CD4-positive, alpha-beta T cell treated with Interferon gamma for 1 hour (primary cell): ENCODE measurements around the gene IKZF3.
"Not testable (repeated sequence)": the region's sequence is repeated elsewhere in the genome, so short reads cannot be mapped to it uniquely, and the experiment has no call there.

Experiments used
- DNase-seq: peaks from one replicate; pipeline ENCODE4 v3.0.0-alpha.2; 2020

The IKZF3 gene

DNA sequence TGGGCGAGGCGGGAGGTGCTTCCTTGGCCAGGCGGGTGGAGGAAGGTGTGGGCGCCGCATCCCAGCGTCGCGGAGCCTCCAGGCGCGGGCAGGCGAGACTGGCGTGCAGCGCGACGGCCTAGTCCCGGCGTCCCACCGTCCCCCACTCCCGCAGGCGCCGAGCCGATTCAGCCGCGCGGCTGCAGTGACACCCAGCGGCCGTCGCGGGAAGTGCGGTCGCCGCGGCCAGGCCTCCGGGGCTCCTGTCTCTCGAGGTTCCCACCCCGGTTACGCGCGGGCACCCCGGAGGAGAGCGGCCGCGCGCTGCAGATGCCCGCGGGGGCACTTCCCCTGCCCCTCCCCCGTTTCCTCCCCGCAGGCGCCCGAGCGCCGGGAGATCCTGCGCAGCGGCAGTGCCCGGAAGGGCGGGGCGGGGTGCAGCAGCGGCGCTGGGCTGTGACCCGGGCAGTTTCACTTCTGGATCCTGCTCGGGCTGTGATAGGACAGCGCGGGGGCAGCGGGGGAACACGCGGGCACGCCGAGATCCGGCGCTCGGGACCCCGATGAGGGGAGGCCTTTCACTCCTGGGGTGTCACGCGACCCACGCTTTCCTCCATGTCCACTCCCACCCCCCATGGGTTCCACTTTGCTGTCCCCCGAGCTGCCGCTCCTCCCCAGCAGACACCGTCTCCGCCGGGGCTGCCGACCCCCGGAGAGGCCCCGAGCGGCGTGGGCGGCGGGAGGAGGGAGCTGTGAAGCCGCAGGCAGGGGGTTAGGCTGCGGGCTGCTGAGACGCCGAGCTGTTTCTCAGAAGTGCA lies 109.8 kb downstream of the IKZF3 start:
- DNase-seq: peak; percentile 99

DNA sequence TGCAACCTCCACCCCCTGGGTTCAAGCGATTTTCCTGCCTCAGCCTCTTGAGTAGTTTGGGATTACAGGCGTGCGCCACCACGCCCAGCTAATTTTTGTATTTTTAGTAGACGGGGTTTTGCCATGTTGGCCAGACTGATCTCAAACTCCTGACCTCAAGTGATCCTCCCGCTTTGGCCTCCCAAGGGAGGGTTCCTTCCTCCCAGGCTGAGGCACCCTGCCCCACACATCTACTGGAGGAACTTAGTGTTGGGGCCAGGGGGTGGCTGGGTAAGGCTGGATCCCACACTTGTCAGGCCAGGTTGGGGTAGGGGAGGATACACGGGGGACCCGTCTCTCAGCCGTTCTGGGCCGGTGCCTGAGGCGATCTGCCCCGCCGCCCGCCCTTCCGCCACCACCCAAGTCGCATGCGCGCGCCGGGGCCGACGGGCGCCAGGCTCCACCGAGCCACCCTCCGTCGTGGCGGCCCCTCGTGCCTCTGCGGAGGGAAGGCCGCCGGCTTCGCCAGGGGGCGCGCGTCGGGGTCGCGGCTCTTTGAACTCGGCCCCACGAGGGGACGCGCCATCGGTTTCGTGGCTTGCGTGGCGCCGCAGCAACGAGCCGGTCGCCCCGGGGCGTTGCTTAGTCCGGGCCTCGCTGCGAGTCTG lies 110.5 kb downstream of the IKZF3 start:
- peak; percentile 79 for DNase-seq

DNA sequence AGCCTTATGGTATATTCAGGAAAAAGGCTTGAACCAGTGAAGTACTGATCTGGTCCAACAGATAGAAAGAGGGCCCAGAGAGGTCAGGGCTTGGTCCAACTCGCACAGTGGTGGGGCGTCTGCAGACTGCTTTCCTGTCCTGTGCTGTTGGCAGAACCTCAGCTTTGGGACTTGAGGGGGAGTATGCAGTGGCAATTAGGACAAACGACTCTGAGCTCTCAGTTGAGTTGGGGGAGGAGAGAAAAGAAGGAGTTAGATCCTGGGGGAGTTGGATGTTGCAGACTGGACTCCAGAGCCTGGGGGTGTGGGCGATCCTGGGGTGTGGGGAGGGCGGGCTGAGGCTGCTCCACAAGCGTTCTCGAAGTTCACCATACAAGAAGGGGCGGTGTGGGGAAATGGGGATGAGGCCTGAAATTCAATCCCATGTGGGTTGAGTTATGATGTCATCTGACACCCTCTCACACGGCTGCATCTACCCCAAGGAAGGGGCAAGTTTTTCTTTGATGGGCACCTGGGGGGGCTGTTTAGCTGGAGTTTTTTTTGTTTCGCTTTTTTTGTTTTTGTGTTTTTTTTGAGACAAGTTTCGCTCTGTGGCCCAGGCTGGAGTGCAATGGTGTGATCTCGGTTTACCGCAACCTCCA lies 111.8 kb downstream of the IKZF3 start:
- no peak for DNase-seq

DNA sequence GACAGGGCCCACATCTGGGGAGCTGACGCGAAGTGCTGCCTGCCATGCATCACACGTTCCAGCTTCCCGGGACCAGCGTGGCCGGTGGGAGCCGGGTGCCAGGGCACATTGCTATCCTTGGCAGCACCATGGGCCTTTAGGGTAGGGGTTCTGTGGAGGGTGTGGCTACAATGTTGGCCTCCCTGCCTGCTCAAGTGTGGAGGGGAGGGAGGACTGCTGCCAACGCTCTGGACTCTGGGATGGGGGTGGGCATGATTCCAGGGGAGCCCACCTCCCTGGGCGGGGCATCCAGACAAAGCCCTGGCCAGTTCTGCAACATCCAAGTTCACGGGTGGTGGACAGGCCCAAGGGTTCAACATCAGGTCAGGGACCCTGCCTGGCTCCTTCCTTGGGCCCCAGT lies 112.5 kb downstream of the IKZF3 start:
- DNase-seq: no peak

DNA sequence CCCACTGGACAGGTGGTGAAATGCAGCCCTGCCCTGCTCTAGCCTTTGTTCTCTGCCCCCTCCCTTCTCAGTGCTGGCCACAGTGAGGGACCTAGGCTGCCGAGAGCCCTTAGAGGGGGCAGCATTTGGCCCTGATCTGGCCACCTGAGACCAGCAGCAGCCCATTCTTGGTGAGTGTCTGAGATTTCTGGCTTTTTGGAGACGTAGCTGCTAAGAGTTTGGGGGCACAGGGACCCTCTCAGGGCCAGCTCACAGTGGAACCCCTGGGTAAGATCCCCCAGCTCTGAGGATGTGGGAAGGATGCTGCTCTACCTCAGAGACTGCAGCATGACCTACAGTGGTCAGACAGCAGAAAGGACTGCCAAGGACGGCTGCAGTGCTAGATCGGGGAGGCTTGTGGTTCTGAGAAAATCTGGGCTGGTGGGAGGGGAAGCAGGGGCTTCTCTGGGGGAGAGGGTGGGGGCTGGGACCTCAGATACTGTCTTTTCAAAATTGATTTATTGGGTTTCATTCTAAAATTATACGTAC lies 113.0 kb downstream of the IKZF3 start:
- no peak for DNase-seq

DNA sequence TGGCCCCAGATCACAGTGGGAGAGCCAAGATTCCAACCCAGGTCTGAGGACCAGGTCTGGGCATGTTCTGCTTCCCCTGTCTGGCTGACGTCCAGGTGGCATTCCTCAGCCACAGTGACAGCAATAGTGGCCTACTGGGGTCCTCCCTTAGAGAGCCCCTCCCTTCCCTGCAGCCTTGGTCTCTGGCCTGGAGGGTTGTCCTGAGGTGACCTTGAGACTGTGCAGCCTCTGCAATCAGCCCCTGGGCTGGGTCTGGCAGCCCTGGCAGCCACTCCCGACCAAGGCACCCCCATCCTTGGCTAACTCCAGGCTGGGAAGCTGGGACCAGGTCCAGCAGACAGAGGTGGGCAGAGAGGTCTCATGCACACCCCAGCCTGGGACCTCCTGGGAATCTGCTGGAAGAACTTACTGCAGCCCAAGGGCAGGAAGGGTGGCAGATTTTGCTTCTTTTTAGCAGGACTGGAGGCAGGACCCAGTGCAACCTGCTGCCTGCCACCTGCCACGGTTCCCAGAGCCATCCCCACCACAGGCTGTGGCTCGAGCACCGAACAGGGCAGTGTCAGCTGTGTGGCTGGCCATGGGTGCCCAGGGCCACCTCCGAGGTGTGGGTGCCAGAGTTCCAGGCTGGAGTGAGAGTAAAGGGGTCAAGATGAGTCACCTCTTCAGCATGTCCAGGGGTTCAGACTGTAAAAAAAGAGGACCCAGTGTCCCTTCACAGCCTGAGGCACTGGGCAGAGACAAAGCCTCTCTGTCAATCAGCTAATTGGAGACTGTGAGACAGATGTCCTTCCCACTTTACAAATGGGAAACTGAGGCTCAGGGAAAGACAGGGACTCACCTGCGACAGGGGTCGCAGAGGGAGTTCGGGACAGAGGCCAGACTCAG lies 113.7 kb downstream of the IKZF3 start:
- DNase-seq: no peak

DNA sequence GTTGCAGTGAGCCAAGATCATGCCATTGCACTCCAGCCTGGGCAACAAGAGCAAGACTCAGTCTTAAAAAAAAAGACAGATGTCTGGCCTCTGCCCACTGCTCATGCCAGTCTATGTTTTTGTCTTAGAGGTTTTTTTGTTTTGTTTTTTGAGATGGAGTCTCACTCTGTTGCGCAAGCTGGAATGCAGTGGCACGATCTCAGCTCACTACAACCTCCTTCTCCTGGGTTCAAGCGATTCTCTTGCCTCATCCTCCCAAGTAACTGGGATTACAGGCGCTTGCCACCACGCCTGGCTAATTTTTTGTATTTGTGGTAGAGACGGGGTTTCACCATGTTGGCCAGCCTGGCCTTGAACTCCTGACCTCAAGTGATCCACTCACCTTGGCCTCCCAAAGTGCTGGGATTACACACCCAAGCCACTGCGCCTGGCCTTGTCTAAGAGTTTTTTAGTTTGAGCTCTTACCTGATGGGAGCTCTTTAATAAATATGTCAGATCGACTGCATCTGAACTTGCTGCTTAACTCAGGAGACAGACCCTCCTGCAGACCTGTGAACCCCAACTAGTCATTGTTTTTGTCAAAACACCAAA lies 115.6 kb downstream of the IKZF3 start:
- not testable (repeated sequence) for DNase-seq

DNA sequence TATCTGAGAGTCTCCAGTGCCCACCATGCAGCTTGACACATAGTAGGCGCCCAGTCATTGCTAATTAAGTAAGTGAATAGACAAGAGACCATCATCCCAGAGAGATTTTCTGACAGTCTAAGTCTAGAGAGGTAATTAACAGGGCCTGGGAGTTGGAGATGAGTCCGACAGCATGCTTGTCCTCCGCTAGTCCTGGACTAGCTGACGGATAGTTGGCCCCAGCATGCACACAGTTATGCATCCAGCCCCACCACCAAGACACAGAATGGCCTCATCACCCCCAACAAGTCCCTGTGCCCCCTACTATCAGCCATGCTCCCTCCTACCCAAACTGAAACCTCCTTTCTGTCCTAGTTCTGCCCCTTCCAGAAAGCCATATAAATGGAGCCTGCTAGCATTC lies 116.4 kb downstream of the IKZF3 start:
- DNase-seq: no peak

DNA sequence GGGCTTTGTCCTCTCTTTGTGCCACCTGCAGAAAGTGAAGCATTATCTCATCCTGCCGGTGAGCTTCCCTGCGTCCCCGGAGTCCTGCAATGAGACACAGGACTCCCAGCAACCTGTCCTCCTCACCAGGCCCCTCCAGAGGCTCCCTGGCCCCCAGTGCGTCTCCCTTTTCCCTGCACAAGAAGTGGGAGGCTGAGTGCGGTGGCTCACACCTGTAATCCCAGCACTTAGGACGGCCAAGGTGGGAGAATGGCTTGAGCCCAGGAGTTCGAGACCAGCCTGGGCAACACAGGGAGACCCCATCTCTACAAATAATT lies 118.0 kb downstream of the IKZF3 start:
- no peak for DNase-seq

DNA sequence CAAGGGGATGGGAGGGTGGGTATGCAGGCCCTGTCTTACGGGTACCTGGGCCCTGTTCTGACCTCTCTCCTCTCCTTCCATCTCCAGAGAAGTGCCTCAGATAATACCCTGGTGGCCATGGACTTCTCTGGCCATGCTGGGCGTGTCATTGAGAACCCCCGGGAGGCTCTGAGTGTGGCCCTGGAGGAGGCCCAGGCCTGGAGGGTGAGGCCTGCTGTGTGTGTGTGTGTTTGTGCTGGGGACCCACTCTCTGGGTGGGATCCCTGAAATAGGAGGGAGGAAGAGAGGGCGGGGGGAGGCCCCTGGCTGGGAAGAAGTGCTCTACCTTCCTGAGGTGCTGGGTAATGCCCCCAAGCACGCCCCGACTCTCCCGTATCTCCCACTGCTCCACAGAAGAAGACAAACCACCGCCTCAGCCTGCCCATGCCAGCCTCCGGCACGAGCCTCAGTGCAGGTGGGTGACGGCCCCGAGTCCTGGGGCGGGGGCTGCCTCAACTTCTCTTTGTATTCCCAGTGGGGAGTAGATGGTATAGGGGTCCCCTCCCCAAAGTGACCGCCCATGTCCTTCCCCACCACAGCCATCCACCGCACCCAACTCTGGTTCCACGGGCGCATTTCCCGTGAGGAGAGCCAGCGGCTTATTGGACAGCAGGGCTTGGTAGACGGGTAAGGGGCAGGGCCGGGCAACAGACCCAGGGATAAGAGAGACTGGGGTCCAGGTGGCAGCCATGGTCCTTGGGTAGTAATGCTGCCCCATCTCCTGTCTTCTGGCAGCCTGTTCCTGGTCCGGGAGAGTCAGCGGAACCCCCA lies 118.6 kb downstream of the IKZF3 start:
- DNase-seq: no peak

DNA sequence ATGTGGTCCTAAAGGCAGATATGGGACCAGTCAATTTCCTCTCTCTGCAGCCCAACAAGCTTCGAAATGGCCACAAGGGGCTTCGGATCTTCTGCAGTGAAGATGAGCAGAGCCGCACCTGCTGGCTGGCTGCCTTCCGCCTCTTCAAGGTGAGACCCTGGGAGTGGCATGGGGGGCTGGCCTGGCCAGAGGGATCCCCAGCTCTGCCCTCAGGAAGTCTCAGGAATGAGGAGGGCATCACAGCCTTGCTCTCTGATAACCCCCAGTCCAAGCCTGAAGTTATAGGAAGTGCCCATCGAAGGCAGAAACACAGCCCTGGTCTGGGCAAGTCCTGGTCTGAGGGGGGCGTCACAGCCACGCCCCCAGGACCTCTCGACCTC lies 119.3 kb downstream of the IKZF3 start:
- DNase-seq: no peak

DNA sequence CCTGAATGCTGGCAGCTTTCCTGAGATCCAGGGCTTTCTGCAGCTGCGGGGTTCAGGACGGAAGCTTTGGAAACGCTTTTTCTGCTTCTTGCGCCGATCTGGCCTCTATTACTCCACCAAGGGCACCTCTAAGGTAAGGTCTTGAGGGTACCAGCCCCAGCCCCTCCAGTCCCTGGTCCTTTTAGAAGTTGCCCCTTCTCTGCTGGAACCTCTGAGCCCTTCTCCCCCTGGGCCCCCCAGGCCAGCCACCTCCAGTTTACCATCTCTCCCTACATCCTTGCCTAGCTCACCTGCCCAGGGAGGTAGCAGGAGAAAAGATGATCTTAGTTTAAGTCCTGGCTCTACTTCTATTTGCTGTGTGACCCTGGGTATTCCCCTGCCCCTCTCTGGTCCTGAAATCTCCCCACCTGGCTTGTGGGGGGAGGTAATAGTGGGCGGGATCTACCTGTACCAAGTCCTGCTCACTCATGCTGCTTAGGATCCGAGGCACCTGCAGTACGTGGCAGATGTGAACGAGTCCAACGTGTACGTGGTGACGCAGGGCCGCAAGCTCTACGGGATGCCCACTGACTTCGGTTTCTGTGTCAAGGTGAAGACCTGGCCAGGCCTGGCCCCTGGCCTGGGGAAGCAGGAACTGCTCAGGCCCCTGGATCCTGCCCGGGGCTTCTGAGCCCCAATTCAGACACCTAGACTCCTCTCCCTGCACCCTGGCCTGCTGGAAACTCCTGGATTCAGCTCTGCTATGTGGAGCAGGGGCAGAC lies 119.9 kb downstream of the IKZF3 start:
- no peak for DNase-seq

DNA sequence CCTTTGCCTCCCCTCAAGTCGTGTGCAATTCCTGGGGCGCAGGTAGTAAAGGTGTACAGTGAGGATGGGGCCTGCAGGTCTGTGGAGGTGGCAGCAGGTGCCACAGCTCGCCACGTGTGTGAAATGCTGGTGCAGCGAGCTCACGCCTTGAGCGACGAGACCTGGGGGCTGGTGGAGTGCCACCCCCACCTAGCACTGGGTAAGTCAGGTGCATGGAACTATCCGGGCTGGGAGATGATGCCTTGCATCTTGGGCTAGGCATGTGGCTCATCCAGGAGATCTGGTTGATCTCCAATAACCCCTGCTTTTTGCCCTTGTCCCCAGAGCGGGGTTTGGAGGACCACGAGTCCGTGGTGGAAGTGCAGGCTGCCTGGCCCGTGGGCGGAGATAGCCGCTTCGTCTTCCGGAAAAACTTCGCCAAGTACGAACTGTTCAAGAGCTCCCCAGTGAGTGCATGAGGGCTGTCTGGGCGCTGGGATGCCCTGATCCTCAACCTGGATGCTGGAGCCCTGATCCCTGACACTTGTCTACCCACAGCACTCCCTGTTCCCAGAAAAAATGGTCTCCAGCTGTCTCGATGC lies 121.2 kb downstream of the IKZF3 start:
- no peak for DNase-seq

DNA sequence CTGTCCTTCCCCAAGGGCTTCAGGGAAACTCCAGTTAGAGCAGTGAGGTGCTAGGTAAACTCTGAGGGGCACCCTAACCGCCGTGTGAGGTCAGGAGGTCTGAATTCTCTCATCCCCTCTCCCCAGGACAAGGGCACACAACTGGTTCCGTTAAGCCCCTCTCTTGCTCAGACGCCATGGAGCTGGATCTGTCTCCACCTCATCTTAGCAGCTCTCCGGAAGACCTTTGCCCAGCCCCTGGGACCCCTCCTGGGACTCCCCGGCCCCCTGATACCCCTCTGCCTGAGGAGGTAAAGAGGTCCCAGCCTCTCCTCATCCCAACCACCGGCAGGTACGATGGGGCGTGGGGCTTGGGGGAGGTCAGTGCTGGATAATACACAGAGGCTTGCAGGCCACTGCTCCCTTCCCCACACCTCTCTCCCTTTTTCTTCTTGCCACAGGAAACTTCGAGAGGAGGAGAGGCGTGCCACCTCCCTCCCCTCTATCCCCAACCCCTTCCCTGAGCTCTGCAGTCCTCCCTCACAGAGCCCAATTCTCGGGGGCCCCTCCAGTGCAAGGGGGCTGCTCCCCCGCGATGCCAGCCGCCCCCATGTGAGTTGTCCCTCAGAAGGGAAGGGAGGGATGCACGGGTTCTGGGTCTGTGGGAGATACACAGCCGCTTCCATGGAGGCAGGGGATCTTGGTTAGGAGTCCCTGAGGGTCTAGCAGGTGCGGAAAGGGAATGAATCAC lies 121.8 kb downstream of the IKZF3 start:
- DNase-seq: no peak

DNA sequence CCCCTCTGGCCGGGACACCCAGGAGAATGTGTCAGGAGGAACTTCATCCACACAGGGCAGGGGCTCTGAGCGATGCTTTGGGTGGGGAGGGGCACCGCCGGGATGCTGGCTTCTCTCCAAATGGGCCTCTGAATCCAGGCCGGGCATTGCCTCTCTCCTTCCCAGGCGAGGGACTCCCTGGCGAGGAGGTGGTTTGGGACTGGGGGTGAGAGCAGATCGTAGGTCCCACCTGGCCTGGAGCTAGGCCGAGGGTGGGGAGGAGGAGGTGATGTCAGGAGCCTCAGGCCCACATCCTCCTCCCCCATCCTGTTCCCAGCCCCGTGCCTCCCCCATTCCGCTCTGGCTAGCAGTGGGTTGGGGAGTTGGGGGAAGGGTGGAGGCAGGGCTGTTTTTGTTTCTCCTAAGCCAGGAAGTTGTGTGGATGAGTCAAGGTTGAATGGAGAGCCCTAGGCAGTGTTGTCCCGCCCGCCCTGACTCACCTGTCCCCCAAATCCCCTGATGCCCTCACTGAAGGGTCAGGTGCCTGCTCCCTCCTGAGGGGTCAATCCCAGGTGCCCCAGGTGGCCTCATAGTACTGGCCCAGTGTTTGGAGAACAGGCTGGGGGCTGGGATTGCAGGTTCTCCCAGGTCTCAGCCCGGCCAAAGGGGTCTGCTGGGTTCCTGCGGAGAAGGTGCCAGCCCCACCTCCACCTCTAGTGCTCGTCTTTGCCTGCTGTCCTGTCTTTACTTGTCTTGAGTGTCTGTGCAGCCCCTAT lies 123.6 kb downstream of the IKZF3 start:
- no peak for DNase-seq

DNA sequence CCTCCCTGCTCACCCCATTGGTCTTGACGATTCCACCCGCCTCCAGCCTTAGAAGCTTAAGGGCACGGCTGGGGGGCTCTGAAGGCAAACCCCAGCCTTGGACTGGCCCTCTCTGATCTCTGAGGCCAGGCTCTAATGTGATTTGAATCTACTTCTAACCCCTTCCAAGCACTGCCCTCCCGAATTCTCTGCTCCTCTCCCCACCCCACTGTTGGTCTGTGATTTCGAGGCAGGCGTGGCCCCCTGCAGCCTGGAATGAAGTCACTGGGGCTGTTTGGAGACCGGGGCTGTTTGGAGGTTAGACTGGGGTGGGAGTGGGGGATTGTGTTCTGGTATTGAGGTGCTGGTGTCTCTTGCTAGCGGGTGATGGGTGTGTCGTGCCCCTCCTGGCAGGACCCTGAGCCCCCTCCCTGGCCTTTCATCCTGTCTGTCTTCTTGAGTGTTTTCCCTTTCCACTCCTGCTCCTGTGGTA lies 124.2 kb downstream of the IKZF3 start:
- DNase-seq: no peak

DNA sequence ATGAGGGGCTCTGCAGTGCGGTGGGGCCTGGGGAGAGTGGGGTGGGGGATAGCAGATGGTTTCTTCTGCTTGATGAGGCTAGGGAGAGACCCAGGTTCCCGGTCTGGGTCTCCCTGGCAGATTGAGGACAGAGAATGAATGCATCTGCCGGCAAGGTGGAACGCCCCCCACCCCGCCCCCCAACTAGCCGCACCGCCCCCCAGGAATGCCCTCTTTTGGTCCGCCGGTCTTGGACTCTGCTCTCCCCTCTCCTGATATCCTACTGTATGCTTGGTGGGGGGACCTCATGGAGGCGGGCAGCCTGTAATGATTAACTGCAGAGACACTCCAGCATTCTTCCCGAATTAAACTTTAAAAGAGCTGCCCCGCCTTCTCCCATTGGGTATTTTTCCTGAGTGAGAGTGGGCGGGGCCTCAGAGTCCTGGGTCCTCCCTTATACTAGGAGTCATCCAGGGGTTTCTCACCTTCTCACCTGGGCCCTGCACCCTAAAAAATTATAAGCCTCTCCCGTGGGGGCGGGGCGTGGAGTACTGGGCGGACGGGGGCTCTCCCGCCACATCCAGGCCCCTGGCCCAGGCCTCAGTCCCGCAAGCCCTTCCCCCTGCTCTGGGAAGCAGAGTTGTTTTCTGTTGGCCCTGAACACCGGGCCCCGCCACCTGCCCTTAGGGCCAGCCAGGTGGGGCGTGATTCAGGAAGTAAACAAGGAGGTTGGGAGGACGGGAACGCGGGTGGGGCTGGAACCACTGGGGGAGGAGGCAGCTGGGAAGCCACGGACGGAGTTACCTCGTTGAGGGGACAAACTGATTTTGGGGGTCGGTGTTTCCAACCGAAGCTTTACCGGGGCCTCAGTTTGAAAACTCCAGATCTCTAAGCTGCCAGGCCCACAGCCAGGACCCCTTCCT lies 124.9 kb downstream of the IKZF3 start:
- no peak for DNase-seq

DNA sequence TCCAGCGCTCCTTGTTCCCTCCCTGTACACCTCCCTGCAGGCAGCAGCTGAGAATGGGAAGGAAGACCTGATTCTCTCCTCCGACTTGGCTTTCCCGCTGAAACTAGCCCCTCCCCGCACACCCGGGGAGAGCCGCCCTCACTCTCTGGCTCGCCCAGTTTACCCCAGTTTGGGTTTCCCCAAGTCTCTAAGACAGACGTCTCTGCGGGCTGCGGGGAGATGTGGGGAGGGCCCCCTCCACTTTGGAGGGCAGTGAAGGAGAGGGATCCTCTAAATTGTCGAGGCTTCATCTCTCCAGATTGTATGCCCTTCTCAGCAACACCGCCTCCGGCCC lies 125.6 kb downstream of the IKZF3 start:
- DNase-seq: peak; percentile 55
